Smooth muscle cell (in vitro differentiated cells): ENCODE measurements around the gene MICAL3. TPM values are rescaled to one million over a fixed set of nuclear protein-coding genes. Genes with fewer than 3 reads are reported as not detected.

Source experiments
- DNase-seq: peaks from one replicate; lab custom pipeline; 2025; ENCODE audit not compliant: unreplicated experiment; lab: John Stamatoyannopoulos, UW
- H2AFZ ChIP-seq: fragments of 200-600 bp; sonication (generic); 2 replicates; pipeline ENCODE4 v1.6.0; 2016; ENCODE audit warnings: antibody characterized with exemption, low read depth, mild to moderate bottlenecking
- H3F3A ChIP-seq: fragments of 200-600 bp; sonication (generic); 2 replicates; pipeline ENCODE4 v1.6.0; 2017; ENCODE audit warnings: antibody characterized with exemption, low read depth
- H3K27ac ChIP-seq: fragments of 200-600 bp; sonication (generic); 2 replicates; pipeline ENCODE4 v1.5.1; 2016; ENCODE audit warnings: low read depth, mild to moderate bottlenecking
- H3K27me3 ChIP-seq: fragments of 200-600 bp; sonication (generic); 2 replicates; pipeline ENCODE4 v1.6.1; 2016; ENCODE audit warnings: low read depth, mild to moderate bottlenecking
- H3K36me3 ChIP-seq: fragments of 200-600 bp; sonication (generic); 2 replicates; pipeline ENCODE4 v1.5.1; 2016; ENCODE audit warnings: low read depth
- H3K4me1 ChIP-seq: fragments of 200-600 bp; sonication (generic); 2 replicates; pipeline ENCODE4 v1.5.1; 2016; ENCODE audit warnings: low read depth
- H3K4me2 ChIP-seq: fragments of 200-600 bp; sonication (generic); 2 replicates; pipeline ENCODE4 v1.6.0; 2016; ENCODE audit warnings: mild to moderate bottlenecking
- H3K4me3 ChIP-seq: fragments of 200-600 bp; sonication (generic); 2 replicates; pipeline ENCODE4 v1.5.1; 2016; ENCODE audit warnings: mild to moderate bottlenecking
- H3K79me2 ChIP-seq: fragments of 200-600 bp; sonication (generic); 2 replicates; pipeline ENCODE4 v1.6.0; 2016; ENCODE audit warnings: low read depth, mild to moderate bottlenecking
- H3K9ac ChIP-seq: fragments of 200-600 bp; sonication (generic); 2 replicates; pipeline ENCODE4 v1.6.0; 2016; ENCODE audit warnings: low read depth
- H3K9me3 ChIP-seq: fragments of 200-600 bp; sonication (generic); replicated peaks from 2 replicates; pipeline ENCODE4 v1.5.1; 2016; ENCODE audit warnings: low read depth
- H4K20me1 ChIP-seq: fragments of 200-600 bp; sonication (generic); 2 replicates; pipeline ENCODE4 v1.6.0; 2016; ENCODE audit warnings: low read depth
- WGBS: methylation state at CpG from one replicate; pipeline ENCODE4 v1.1.7; 2016; ENCODE audit warnings: low lambda C conversion rate; 5-methylcytosine and 5-hydroxymethylcytosine counted together
- microRNA counts: library from miRNA; unstranded; fragments of <30 nt; microRNA quantifications from one replicate; lab custom pipeline; 2016
- microRNA-seq: library from miRNA; unstranded; fragments of <30 nt; microRNA quantifications from one replicate; pipeline ENCODE4, GENCODE V29; 2016; ENCODE audit warnings: borderline number of aligned reads
- polyA plus RNA-seq: library from polyadenylated mRNA; unstranded; fragments of >200 nt; fragmentation: Nextera tagmentation; extraction: Ambion mirVana; gene quantifications from 2 replicates; pipeline ENCODE4 v1.2.1, GENCODE V29; 2016
- small RNA-seq: library from RNA; depleted of rRNA; stranded (forward); fragments of <200 nt; gene quantifications from one replicate; pipeline ENCODE3, GENCODE V24; 2014
- total RNA-seq: library from RNA; depleted of rRNA; stranded (reverse); fragments of >200 nt; gene quantifications from 2 replicates; pipeline ENCODE4 v1.2.3, GENCODE V29; 2014
- TF ChIP-seq, protein P1 (sequence below): fragments of 200-600 bp; sonication (generic); IDR thresholded peaks from 2 replicates; pipeline ENCODE4 v1.5.1; 2017; ENCODE audit warnings: borderline replicate concordance, mild to moderate bottlenecking, antibody characterized with exemption; ENCODE audit not compliant: insufficient read depth, poor library complexity, severe bottlenecking

The MICAL3 gene
- total and polyA plus RNA-seq, 2 experiments from 2014 or later, result 3.1 to 28.6 TPM

DNA sequence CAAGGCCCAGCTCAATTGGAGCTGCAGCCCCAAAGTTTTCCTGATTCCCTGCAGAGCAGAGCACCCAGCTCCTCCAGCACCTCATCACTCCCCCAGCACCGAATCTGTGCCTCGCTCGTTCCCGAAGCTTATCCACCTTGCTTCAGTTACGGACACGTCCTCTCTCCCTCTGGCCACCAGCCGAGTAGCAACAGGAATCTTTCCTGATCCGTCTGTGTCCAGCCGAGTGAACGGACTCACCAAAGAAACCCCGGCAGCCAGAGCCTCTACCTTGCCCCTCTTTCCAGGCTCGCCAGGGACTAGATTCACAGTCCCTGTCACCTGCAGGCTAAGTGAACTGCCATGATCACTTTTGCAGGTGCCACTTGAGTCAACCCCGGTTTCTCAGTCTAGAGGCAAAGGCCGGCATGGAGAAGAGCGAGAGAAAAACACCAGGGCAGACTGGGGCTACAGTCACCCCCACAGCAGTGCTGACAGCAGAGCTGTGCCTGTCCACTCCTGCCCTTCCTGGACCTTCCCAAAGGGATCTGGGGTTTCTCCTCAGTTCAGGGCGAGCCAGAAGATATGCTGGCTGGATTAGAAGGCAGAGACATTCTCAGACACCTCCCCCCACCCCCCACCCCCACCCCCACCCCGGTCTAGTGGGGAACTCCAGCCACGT, 282.4 kb downstream of the MICAL3 start:
- no peaks in the 10 kb centered on the region for H3K79me2 ChIP-seq
- TF ChIP-seq, protein P1, sequence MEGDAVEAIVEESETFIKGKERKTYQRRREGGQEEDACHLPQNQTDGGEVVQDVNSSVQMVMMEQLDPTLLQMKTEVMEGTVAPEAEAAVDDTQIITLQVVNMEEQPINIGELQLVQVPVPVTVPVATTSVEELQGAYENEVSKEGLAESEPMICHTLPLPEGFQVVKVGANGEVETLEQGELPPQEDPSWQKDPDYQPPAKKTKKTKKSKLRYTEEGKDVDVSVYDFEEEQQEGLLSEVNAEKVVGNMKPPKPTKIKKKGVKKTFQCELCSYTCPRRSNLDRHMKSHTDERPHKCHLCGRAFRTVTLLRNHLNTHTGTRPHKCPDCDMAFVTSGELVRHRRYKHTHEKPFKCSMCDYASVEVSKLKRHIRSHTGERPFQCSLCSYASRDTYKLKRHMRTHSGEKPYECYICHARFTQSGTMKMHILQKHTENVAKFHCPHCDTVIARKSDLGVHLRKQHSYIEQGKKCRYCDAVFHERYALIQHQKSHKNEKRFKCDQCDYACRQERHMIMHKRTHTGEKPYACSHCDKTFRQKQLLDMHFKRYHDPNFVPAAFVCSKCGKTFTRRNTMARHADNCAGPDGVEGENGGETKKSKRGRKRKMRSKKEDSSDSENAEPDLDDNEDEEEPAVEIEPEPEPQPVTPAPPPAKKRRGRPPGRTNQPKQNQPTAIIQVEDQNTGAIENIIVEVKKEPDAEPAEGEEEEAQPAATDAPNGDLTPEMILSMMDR, result no peak
- H3K27me3 ChIP-seq, result no peaks in the 10 kb centered on the region
- H3K9me3 ChIP-seq, result no peaks in the 10 kb centered on the region
- no peaks in the 10 kb centered on the region for H4K20me1 ChIP-seq
- no peak overlapping the region for H2AFZ ChIP-seq
- no peak for DNase-seq
- H3K4me2 ChIP-seq, result no peak overlapping the region
- no peaks in the 10 kb centered on the region for H3K4me1 ChIP-seq
- no peak overlapping the region for H3K27ac ChIP-seq
- no peak overlapping the region for H3K9ac ChIP-seq
- H3K4me3 ChIP-seq, result no peak overlapping the region
- no peaks in the 10 kb centered on the region for H3K36me3 ChIP-seq
- no peaks in the 10 kb centered on the region for H3F3A ChIP-seq
- WGBS, result 75% methylated on average over 17 of the region's 18 CpGs

DNA sequence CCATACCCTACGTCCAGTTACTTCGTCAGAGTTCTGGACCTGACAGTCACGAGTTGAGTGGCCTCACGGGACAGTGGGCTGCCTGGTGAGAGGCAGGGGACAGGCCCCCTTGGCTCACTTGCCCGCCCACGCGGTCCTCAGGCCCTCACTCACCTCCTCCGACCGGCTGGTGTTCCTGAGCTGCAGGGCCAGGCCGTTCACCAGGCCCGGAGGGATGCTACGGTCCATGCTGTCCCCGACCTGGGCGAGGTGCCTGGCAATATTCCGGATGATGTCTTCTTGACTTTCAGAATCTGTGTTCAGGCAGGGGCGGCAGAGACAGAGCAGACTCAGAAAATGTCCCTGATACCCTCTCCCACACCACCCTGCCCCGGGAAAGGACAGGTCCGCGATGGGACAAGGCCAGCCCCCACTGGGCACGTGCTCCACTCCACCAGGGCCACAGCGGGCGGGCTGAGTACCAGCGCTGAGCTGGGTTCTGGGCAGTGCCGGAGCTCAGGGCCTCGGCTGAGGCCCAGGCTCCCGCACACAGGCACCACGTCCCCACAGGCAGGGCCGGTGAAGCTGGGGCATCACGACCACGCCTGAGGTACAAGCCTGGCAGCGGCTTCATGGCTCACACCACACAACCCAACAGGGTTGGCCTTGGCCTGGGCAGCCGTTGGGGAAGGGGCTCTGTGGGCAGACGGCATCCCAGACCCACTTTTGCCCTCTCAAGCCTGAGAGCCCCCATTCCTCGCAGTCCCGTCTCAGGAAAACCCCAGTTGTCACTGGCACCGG, 285.0 kb downstream of the MICAL3 start:
- no peaks in the 10 kb centered on the region for H3K79me2 ChIP-seq
- TF ChIP-seq, protein P1, result no peak
- no peaks in the 10 kb centered on the region for H3K9me3 ChIP-seq
- H3K4me3 ChIP-seq, result no peak overlapping the region
- no peaks in the 10 kb centered on the region for H3F3A ChIP-seq
- no peak overlapping the region for H3K27ac ChIP-seq
- 93% methylated on average over 34 of the region's 36 CpGs for WGBS
- no peaks in the 10 kb centered on the region for H3K4me1 ChIP-seq
- no peak overlapping the region for H3K4me2 ChIP-seq
- H3K27me3 ChIP-seq, result no peaks in the 10 kb centered on the region
- no peak for DNase-seq
- no peaks in the 10 kb centered on the region for H3K36me3 ChIP-seq
- no peak overlapping the region for H2AFZ ChIP-seq
- no peak overlapping the region for H3K9ac ChIP-seq
- no peaks in the 10 kb centered on the region for H4K20me1 ChIP-seq

- H3K4me2 ChIP-seq, result no peak overlapping the region
- no peak overlapping the region for H3K27ac ChIP-seq
- H3K36me3 ChIP-seq, result no peaks in the 10 kb centered on the region
- TF ChIP-seq, protein P1, result no peak
- WGBS, result 93% methylated on average over 21 of the region's 21 CpGs
- H3K79me2 ChIP-seq, result no peaks in the 10 kb centered on the region
- H3K4me3 ChIP-seq, result no peak overlapping the region
- no peak overlapping the region for H3K9ac ChIP-seq
- H3F3A ChIP-seq, result peaks cover under 1% of the 10 kb centered on the region
- DNase-seq, result no peak
- H3K9me3 ChIP-seq, result no peaks in the 10 kb centered on the region
- H4K20me1 ChIP-seq, result no peaks in the 10 kb centered on the region
- H3K4me1 ChIP-seq, result no peaks in the 10 kb centered on the region
- no peaks in the 10 kb centered on the region for H3K27me3 ChIP-seq
- H2AFZ ChIP-seq, result no peak overlapping the region
Observed at GRCh38 chr22:17738386-17739128, 285.8 kb downstream of the MICAL3 start.

MicroRNAs encoded within 50 kb of the gene (microRNA counts, 767-probe panel; counts per million panel counts)
- microRNA hsa-miR-648 (lab: Ali Mortazavi, UCI), result 183 counts per million

Small RNA genes lying within 50 kb of the gene (microRNA-seq; reads per million reads assigned to microRNA genes)
- gene MIR3198-1, result not detected
- gene MIR648, result not detected

Small RNA genes lying within 50 kb of the gene (small RNA-seq; reads per million reads assigned to genes)
- gene MIR3198-1 (not detected), gene MIR648 (not detected)

Other genes starting within 250 kb of the MICAL3 start
- gene PEX26, start 53.4 kb upstream of the MICAL3 start, total RNA-seq, result 15.3 and 15.6 TPM in 2 replicates
- gene PEX26, start 53.4 kb upstream of the MICAL3 start, polyA plus RNA-seq, result 2.4 and 4.3 TPM in 2 replicates
- gene TUBA8, start 86.2 kb upstream of the MICAL3 start, total RNA-seq, result 0.40 and 1.8 TPM in 2 replicates
- gene TUBA8, start 86.2 kb upstream of the MICAL3 start, polyA plus RNA-seq, result 0.26 and 0.55 TPM in 2 replicates
- 0.22 and 2.1 TPM in 2 replicates for gene USP18, start 125.6 kb upstream of the MICAL3 start, total RNA-seq
- 0.96 and 2.5 TPM in 2 replicates for gene USP18, start 125.6 kb upstream of the MICAL3 start, polyA plus RNA-seq